Endothelial cell of umbilical vein (primary cell): ENCODE results near the gene LRRC23. TPM values are rescaled to one million over a fixed set of nuclear protein-coding genes. Genes with fewer than 3 reads are reported as not detected.
A peak's percentile ranks its signal among the peaks of the same experiment; 100 is the strongest.

Experiments
- BruUV-seq: library from RNA; stranded (reverse); fragments of 400-500 nt; replicated peaks from 2 replicates; lab custom pipeline; 2021; lab: Mats Ljungman, UMichigan
- CTCF ChIA-PET: fragments of 300-600, 350-600 bp; sonication (Branson Sonifier 250); formaldehyde crosslinking; loops from one replicate; lab custom pipeline; 2021; ENCODE audit warnings: antibody characterized with exemption, inconsistent platforms; lab: Charles Lee
- POLR2A ChIA-PET: fragments of 300-600, 350-600 bp; sonication (Branson Sonifier 250); formaldehyde crosslinking; loops from one replicate; lab custom pipeline; 2021; ENCODE audit warnings: antibody characterized with exemption, inconsistent platforms; lab: Charles Lee
- DNase-seq: peaks from one replicate; pipeline ENCODE4 v3.0.0-alpha.2; 2011; ENCODE audit warnings: low read depth, low spot score
- FAIRE-seq: peaks from 2 replicates; lab custom pipeline; 2011; peaks lifted over from hg19 to GRCh38; lab: Jason Lieb, UNC
- H2AFZ ChIP-seq: 2 replicates; pipeline ENCODE4 v1.6.0; 2012; ENCODE audit warnings: low read depth, low read length, control low read depth, inconsistent platforms
- H3K27ac ChIP-seq: 2 replicates; pipeline ENCODE4 v1.5.1; 2011; ENCODE audit warnings: low read depth, mild to moderate bottlenecking, control low read depth, low read length, moderate library complexity; ENCODE audit not compliant: insufficient read depth
- H3K27me3 ChIP-seq, 2 experiments: 2 replicates each; pipeline versions ENCODE4 v1.6.0 to v1.6.1; 2011; ENCODE audit warnings: low read length in 2 of 2, mixed read lengths in 1 of 2; ENCODE audit not compliant: control insufficient read depth in 2 of 2, insufficient read depth in 2 of 2
- H3K36me3 ChIP-seq, 2 experiments: 2 replicates in 1 of 2; 3 replicates in 1 of 2; pipeline ENCODE4 v1.5.1; 2011; ENCODE audit warnings: low read length in 2 of 2, mild to moderate bottlenecking in 1 of 2, moderate library complexity in 1 of 2; ENCODE audit not compliant: control insufficient read depth in 2 of 2, insufficient read depth in 2 of 2; ENCODE audit errors: extremely low read depth in 1 of 2
- H3K4me1 ChIP-seq: 3 replicates; pipeline ENCODE4 v1.5.1; 2011; ENCODE audit warnings: mild to moderate bottlenecking, low read length; ENCODE audit not compliant: control insufficient read depth, insufficient read depth; ENCODE audit errors: extremely low read depth
- H3K4me2 ChIP-seq: 2 replicates; pipeline ENCODE4 v1.6.1; 2011; ENCODE audit warnings: low read length, control low read depth, mixed read lengths; ENCODE audit not compliant: insufficient read depth
- H3K4me3 ChIP-seq, 3 experiments: fragments of 200-600 bp in 1 of 3; sonication (generic), shearing (Covaris generic) in 1 of 3; replicated peaks in 1 of 3; 2 replicates each; pipeline ENCODE4 v1.5.1; 2011 to 2016; ENCODE audit warnings: control low read depth in 3 of 3, low read length in 3 of 3, mild to moderate bottlenecking in 2 of 3, inconsistent platforms in 1 of 3, low read depth in 1 of 3, moderate library complexity in 1 of 3; ENCODE audit not compliant: insufficient read depth in 1 of 3
- H3K79me2 ChIP-seq: 2 replicates; pipeline ENCODE4 v1.6.0; 2012; ENCODE audit warnings: low read length, inconsistent platforms; ENCODE audit not compliant: control insufficient read depth, insufficient read depth
- H3K9ac ChIP-seq: replicated peaks from 2 replicates; pipeline ENCODE3; 2011; ENCODE audit warnings: low read length, control low read depth; ENCODE audit not compliant: insufficient read depth; ENCODE audit errors: extremely low read depth
- H3K9me1 ChIP-seq: replicated peaks from 3 replicates; pipeline ENCODE4 v1.6.0; 2011; ENCODE audit warnings: mild to moderate bottlenecking, low read length; ENCODE audit not compliant: control insufficient read depth, insufficient read depth; ENCODE audit errors: extremely low read depth
- H3K9me3 ChIP-seq: replicated peaks from 2 replicates; pipeline ENCODE4 v1.5.1; 2012; ENCODE audit warnings: low read length, inconsistent platforms; ENCODE audit not compliant: control insufficient read depth, insufficient read depth
- H4K20me1 ChIP-seq: replicated peaks from 2 replicates; pipeline ENCODE3; 2011; ENCODE audit warnings: mild to moderate bottlenecking, low read length; ENCODE audit not compliant: control insufficient read depth, insufficient read depth; ENCODE audit errors: extremely low read depth
- EZH2 ChIP-seq: IDR thresholded peaks from 2 replicates; pipeline ENCODE4 v1.6.1; 2012; ENCODE audit warnings: borderline replicate concordance, low read depth, mild to moderate bottlenecking, moderate library complexity, low read length, inconsistent platforms; ENCODE audit not compliant: severe bottlenecking
- FOS ChIP-seq: IDR thresholded peaks from 2 replicates; pipeline ENCODE4 v1.6.1; 2011; ENCODE audit warnings: mild to moderate bottlenecking, low read length, moderate library complexity, borderline replicate concordance; ENCODE audit not compliant: insufficient read depth
- GATA2 ChIP-seq: IDR thresholded peaks from 2 replicates; pipeline ENCODE4 v1.7.0; 2011; ENCODE audit warnings: low read depth, mild to moderate bottlenecking, moderate library complexity, mixed read lengths, low read length; ENCODE audit not compliant: insufficient read length, insufficient read depth
- JUN ChIP-seq: IDR thresholded peaks from 2 replicates; pipeline ENCODE4 v1.6.1; 2011; ENCODE audit warnings: borderline replicate concordance, low read depth; ENCODE audit not compliant: insufficient read length, insufficient read depth
- MAX ChIP-seq: IDR thresholded peaks from 2 replicates; pipeline ENCODE4 v1.6.1; 2011; ENCODE audit not compliant: insufficient read depth, insufficient read length
- MYC ChIP-seq: IDR thresholded peaks from one replicate; pipeline ENCODE4 v1.6.1; 2011; ENCODE audit warnings: mild to moderate bottlenecking, low read depth, low read length
- POLR2A ChIP-seq: IDR thresholded peaks from 2 replicates; pipeline ENCODE4 v1.6.1; 2012; ENCODE audit warnings: low read depth, mild to moderate bottlenecking, control low read depth, low read length
- POLR2AphosphoS5 ChIP-seq: IDR thresholded peaks from 2 replicates; pipeline ENCODE4 v1.6.1; 2012; ENCODE audit warnings: low read depth, mild to moderate bottlenecking, control low read depth, low read length, moderate library complexity; ENCODE audit not compliant: insufficient read depth
- dilution Hi-C: fragments of 300-500 bp; cut with MboI; formaldehyde crosslinking; loops from one replicate; pipeline ENCODE4 v1.15.0; 2019; ENCODE audit warnings: low sequenced_read_pairs; ENCODE audit not compliant: extremely low pct_ligation_motif_present
- intact Hi-C: fragments of 100-400 bp; cut with micrococcal nuclease; formaldehyde crosslinking; loops from one replicate; pipeline ENCODE4 v1.10.0; 2022
- polyA plus RNA-seq, 4 experiments: library from polyadenylated mRNA; depleted of rRNA in 3 of 4; stranded (reverse) in 3 of 4; unstranded in 1 of 4; fragments of >200 nt; gene quantifications; 2 replicates each; pipeline versions ENCODE4 v1.2.1 to v1.2.3, GENCODE V29; 2011 to 2012; ENCODE audit warnings: missing spikeins in 1 of 4
- total RNA-seq: library from RNA; stranded (reverse); gene quantifications from 2 replicates; pipeline ENCODE4 v1.2.3, GENCODE V29; 2021
- TF ChIP-seq, protein P1 (sequence below), 2 donors: IDR thresholded peaks; 1 replicate in 1 of 2; 2 replicates in 1 of 2; pipeline ENCODE4 v1.5.1; 2011; ENCODE audit warnings: low read length in 2 of 2, mild to moderate bottlenecking in 2 of 2, moderate library complexity in 2 of 2, control low read depth in 1 of 2, inconsistent platforms in 1 of 2, low read depth in 1 of 2; ENCODE audit not compliant: insufficient read depth in 1 of 2; ENCODE audit errors: extremely low read depth in 1 of 2

Gene LRRC23
- total and polyA plus RNA-seq, 2 donors (not counting 3 experiments of a cell fraction or from before 2014, with no cell fraction given), result 3.1 to 3.5 TPM

- Histone ChIP-seq H2AFZ (no peak overlapping the region), H3K9ac (peak overlapping the region; percentile 1), H4K20me1 (peaks cover 8% of the 10 kb centered on the region), H3K27me3 (no peaks in the 10 kb centered on the region), H3K79me2 (peaks cover 26% of the 10 kb centered on the region), H3K4me1 (peaks cover 26% of the 10 kb centered on the region), H3K4me2 (no peak overlapping the region), H3K9me3 (no peaks in the 10 kb centered on the region), H3K27ac (no peak overlapping the region), H3K36me3 (peaks cover 5 to 25% of the 10 kb centered on the region in 2 experiments), H3K4me3 (no peak overlapping the region), H3K9me1 (no peaks in the 10 kb centered on the region)
- DNase-seq, result no peak
- POLR2A ChIA-PET, result interaction anchor here (2.8 kb wide), 1 partner anchor 9 kb away, joined by 16 read pairs; no protein-coding TSS in a partner anchor
- TF ChIP-seq MAX (no peak), JUN (no peak), POLR2AphosphoS5 (no peak), EZH2 (no peak), GATA2 (no peak), MYC (no peak), FOS (no peak), POLR2A (no peak)
- TF ChIP-seq, protein P1, sequence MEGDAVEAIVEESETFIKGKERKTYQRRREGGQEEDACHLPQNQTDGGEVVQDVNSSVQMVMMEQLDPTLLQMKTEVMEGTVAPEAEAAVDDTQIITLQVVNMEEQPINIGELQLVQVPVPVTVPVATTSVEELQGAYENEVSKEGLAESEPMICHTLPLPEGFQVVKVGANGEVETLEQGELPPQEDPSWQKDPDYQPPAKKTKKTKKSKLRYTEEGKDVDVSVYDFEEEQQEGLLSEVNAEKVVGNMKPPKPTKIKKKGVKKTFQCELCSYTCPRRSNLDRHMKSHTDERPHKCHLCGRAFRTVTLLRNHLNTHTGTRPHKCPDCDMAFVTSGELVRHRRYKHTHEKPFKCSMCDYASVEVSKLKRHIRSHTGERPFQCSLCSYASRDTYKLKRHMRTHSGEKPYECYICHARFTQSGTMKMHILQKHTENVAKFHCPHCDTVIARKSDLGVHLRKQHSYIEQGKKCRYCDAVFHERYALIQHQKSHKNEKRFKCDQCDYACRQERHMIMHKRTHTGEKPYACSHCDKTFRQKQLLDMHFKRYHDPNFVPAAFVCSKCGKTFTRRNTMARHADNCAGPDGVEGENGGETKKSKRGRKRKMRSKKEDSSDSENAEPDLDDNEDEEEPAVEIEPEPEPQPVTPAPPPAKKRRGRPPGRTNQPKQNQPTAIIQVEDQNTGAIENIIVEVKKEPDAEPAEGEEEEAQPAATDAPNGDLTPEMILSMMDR (IDR thresholded peaks at IDR 0.05; ENCODE audit: extremely low read depth in 1 of 2, insufficient read depth in 1 of 2, low read depth in 1 of 2, low read length in 2 of 2), result no peak
- CTCF ChIA-PET, result interaction anchor here (1.3 to 5.3 kb wide), 4 partner anchors 9 to 63 kb away, joined by 3 to 94 read pairs (median 4); partner anchors contain the start of genes C12orf57 and RNU7-1
- dilution Hi-C loops, result no loop called here
- no TSS peak for BruUV-seq
- no peak for FAIRE-seq
- intact Hi-C loops, result no loop called here
Measured at GRCh38 chr12:6935371-6936193, 31.0 kb downstream of the LRRC23 start.
